GM21619 (cell line): ENCODE data around the gene INO80.

ENCODE experiments used
- ATAC-seq: cut with Tn5 transposase; IDR thresholded peaks from one replicate; pipeline ENCODE4 v1.9.1; 2021; ENCODE audit not compliant: unreplicated experiment

INO80 gene

DNA sequence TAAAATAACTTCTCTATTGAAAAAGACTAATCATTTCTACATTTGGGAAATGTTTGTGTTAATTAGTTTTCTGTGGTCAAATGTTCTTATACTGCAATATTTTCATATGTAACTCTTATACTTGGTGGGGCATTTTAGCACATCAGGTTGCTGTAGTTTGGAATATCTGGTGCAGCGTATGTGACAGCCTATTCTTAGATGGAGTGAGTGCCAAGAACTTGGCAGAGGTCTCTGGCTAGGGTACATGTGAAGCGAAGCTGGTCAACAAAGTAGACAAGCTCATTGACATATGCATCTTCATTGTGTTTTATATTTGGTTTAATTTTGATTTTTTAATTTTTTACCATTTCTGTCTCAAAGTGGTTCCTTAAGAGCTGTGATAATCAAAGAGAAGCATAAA lies 109.6 kb downstream of the INO80 start:
- no peak for ATAC-seq

DNA sequence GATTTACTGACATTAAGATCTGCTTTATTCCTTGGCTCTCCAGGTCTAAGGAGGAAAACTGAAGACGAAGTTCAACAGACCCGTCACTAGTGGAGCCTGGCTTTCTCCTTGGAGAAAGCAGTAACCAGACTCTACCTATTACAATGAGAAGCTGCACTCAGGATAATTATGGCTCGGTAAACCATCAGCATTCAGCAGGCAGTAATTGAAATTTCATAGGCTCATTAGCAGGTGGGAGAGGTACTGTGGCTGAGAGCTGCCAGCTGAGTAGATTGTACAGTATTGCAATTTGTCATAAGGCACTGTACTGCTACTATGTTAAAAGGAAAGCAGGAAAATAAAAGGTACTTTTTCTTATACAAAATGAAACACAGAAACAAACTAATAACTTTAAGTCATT lies 111.6 kb downstream of the INO80 start:
- no peak for ATAC-seq

DNA sequence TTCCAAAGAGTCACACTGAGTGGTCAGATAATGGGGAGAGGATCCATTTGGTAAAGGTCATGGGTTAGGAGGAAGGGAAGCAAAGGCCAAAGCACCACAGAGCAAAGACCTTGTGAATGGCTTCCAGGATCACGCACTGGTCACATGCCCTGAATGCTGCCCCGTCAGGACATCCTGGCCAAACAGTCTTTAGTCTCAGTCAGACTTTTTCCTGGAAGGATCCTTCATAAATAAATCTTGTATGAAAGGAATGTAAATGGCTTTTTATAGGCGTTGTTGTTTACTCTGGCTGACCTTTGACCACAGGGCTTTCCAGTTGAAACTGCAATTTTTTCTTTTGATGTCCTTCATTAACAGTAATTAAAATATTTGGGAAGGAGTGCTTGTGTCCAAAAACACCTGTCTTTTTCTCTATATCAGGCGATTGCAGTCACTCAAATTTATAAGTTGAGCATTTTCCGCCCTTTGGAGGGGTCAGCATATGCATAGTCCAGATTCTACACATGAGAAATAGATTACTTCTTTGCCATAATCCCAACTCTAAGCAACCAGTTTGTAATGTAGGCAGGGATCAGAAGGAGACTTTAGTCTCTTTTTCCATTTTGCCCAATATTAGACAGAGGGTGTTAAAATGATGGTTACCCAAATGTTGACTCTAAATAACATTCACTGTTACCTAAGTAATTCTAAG lies 114.4 kb downstream of the INO80 start:
- no peak for ATAC-seq

DNA sequence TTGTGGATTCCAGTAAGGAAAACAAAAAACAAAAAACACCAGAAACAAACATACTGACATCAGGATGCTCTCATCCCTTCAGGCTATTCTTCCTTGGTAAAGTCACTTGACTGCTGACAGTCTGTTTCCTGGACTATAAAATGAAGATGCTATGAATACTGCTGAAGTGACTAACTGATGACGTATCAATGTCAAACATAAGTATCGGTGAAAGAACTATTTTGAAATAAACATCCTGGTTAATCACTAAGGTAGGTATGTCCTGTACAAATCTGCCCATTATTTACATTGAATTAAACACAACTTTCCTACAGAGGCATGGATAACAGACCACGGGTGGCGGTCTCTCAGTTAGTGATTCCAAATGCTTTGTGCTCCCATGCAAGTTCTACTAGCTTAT lies 116.9 kb downstream of the INO80 start:
- ATAC-seq = no peak

DNA sequence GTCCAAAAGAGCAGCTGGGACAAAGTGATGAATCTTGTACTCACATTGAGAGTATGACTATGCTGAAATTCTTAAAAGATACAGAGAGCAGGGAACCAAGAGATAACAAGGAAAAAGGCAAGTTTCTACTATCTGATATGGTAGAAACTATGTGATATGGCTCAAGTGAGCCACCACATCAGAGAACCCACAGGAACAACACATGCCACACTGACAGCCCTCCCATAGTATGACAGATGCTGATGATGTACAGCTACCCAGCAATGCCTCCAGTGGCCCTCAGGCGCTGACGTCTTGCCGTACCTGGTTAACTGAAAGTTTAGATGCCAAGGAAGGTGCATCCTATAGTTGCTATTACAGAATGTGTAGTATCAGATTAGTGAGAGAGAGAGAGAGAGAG lies 120.4 kb downstream of the INO80 start:
- no peak for ATAC-seq

DNA sequence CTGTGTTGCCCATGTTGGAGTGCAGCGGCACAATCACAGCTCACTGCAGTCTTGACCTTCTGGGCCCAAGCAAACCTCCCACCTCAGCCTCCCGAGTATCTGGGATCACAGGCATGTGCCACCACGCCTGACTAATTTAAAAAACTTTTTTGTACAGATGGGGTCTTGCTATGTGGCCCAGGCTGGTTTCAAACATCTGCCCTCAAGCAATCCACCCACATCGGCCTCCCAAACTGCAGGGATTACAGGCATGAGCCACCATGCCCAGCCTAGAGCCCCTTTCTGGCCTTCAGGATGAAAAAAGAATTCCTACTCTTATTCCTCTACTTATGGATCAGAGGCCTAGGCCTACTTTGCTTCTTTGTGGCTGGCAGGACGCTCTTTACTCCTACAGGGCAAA lies 123.3 kb downstream of the INO80 start:
- no peak for ATAC-seq

DNA sequence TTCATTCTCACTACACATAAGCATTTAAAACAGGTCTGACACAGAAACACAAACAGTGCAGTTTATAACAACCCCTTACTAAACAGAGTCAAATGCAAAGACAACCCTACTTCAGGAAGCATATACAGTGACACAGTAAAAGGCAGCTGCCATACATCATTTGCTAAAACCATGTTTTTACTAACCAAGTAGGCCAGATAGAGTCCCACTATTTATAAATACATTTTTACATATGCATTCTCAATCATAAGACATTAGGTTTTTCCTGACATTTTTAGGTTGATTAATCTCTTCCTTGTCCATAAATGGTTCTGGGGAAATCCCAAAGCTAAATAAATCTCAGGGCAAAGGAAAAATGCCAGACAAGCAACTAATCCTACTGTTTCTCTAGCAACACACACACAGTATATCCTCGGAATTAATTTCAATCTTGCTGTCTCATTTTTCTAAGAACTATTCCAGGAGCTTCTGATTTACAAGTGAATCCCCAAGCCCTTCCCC lies 123.8 kb downstream of the INO80 start:
- no peak for ATAC-seq

DNA sequence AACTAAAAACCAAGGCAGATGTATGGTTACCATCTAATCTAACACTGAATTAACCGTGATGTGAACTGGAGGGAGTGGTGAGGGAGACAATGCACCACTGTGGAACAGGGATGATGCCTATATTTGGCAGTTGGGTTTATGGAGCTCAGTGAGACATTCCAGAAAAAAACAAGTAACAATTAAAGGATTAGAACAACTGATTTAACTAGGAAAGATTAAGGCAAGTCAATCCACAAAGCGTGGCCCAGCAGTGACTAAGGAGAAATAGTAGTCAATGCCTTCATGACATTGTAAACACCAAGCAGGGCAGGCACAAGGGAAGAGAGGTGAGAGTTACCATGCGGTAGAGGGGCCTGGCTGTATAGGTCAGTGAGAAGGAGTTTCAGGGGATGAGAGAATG lies 124.7 kb downstream of the INO80 start:
- ATAC-seq = no peak

DNA sequence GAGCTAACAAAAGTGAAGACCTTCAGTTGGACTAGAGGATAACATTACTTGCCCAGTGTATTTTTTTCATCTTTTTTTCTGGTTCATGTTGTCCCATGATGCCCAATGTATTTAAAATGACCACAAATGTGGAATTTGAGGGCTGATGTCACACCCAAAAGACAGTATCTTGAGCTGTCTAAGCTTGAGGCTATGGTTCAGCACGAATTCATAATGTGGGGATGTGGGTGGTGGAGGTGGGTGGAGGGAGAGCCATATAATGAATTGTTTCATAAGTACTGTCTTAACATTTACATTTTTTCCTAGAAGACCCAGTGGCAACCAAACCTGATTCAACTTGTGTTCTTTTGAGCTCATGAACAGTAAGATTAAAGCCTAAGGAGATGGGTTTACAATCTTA lies 125.3 kb downstream of the INO80 start:
- no peak for ATAC-seq

DNA sequence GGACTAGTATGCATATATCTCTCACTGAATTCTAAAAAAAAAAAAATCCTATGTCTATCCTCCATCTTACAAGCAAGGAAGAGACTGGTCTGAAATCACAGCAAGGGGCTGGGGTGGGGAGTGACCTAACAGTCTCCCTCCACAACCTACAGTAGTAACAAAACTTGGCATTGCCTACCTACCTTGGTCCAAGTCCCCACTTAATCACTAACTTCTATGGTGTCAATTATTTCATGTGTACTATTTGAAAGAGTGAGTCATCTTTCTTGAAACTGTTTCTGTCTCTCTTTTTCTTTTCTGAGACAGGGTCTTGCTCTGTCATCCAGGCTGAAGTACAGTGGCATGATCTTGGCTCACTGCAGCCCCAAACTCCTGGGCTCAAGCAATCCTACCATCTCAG lies 126.0 kb downstream of the INO80 start:
- no peak for ATAC-seq

DNA sequence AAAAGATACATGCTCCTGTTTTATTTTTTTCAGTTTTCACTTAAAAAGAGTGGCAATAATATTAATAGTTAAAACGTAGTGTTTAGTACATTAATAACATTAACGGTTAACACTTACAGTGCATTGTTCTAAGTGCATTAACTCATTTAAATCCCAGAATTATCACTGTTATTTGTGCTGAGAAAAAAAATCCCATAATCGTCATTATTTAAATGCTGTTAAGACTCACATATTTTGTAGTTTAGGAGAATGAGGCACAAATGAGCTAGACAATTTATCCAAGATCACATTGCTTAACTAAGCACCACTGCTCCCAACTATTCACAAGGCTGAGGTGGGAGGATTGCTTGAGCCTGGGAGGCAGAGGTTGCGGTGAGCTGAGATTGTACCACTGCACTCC lies 127.9 kb downstream of the INO80 start:
- no peak for ATAC-seq

DNA sequence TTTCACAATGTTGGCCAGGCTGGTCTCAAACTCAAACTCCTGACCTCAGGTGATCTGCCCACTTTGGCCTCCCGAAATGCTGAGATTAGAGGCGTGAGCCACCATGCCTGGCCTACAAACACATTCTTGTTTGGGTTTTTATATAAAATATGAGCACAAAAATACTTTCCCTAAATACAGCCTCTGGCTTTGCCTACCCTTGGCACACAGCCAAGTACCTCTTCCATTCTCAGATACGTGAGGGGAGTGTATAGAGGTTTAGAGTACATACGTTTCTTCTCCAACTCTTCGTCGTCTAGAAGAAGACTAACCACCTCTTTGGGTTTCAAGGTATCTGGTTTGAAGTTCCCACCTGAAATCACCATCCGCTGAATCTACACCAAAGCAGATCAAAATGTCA lies 129.3 kb downstream of the INO80 start:
- no peak for ATAC-seq

DNA sequence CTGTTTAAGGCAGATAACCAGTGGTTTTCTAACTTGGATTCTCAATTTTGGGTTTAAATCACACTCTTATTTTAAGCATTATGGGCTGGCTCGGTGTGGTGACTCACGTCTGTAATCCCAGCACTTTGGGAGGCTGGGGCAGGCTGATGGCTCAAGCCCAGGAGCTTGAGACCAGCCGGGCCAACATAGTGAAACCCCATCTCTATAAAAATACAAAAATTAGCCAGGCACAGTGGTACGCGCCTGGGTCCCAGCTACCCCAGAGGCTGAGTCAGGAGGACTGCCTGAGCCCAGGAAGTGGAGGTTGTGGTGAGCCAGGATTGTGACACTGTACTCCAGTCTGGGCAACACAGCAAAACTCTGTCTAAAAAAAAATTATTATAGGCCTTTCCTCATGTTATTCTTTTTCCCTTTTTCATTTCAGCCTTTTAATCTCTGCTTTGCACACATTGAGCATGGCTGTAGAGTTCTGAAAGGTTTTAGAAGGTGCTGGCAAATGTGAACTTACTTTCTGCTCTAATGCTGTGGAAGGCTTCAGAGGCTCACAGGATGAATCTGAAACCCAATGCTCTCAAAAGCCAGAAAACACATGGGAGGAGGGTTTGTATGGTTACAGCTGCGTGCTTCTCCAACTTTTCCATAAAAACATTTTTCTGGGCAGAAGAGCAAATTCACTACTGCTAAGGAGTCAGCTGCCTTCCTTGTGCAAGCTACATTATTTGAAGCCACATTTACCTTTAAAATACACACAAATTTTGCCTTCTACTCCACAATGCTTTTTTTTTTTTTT lies 130.3 kb downstream of the INO80 start:
- no peak for ATAC-seq

DNA sequence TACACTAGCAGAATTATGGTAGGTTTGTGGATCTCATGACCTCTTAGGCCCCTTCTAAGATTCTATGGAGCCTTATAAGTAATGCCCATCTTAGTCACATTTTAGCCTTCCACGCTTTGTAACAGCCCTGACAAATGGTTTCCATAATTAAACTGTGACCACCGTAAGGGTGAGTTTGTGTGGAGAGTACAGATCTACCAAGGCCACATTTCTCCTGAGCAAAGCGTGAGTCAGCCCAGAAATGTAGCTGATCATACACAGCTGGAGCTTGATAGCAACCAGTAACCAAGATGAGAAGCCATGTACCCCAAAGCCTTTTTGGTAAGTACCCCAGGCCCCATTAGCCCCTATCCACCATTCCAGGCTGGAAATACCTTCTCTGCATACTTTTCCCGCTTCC lies 131.1 kb downstream of the INO80 start:
- no peak for ATAC-seq

DNA sequence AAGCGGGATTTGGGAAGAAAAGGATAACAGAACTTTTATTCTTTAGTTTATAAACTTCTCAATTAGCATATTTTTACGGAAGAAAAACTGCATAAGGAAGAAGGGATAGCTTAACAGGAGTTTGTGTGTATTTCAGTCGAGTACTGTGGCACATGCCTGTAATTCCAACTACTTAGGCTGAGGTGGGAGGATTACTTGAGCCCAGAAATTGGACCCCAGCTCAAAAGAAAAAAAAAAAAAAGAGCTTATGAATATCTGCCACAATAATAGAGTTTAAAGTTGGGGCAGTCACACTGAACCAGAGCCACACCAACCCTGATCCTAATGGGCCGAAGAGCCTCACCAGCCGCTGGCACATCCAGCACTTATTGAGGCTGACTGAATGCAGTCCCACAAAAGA lies 131.7 kb downstream of the INO80 start:
- ATAC-seq = no peak

DNA sequence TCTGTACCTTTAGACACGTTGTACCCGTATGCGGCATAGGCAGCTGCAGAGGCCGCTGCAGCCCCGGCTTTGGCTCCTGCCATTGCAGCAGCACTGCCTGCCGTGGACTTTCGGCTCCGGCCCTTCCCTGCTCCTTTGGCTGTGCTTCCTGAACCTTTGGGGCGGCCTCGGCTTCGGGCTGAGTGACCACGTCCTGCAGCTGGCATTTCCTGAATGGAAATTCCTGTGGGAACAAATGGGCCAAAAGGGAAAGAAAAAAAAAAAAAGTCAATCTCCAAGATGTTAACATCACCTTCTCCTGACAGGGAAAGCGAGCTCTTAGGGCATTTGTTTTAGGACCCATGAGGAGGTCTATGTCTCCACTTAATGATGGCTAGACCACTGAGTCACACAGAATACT lies 133.2 kb downstream of the INO80 start:
- ATAC-seq = no peak

DNA sequence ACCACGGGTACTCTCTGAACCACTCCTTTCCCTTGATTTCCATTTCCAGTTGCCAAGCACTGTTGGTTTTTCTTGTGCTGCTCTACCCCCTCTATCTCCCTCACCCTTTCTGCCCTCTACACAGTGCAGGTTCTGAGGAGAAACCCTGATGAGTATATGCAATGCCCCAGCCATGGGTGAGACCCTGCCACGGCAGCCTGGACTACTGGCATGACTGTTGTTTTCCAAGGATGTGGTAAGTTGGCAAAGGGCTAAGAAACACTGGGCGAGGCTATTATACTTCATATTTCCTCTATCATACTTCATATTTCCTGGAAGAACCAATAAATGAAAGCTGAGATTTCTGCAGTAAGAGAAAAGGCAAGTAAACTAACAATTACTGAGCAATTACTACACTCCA lies 134.9 kb downstream of the INO80 start:
- ATAC-seq = no peak

DNA sequence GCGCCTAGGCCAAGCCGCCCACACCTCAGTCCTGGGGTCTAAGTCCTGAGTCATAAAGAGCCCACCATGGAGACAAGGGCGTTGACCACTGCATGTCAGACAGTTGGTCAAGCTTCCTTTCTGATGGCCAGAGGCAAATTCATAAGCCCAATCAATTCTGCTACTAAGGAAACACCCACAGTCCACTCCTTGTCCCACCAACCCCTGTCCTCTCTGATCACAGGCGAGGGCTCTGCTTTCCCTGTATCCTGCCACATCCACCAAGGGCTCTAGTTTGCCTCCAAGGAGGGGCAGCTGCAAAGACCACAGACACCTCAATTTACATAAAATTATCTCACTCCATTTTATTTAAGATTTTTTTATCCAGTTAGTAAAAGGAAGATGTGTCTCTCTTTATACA lies 137.5 kb downstream of the INO80 start:
- no peak for ATAC-seq

DNA sequence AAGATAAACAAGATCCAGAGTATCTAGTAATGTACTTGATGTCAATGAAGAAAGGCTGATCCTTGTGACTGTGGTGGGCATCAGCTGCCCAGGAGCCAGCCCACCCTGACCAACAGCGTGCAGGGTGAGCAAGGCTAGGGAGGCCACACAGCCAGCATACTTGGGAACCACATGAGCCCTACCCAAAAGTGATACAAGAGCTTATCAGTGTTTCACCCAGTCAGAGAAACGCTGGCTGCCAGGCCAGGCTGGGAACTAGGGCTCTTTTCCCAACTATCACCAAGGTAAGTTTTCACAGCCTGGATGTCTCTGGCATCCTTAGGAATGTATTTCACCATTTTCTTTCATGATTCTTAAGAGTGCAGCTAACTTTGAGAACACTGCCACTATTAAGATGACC lies 137.9 kb downstream of the INO80 start:
- no peak for ATAC-seq

DNA sequence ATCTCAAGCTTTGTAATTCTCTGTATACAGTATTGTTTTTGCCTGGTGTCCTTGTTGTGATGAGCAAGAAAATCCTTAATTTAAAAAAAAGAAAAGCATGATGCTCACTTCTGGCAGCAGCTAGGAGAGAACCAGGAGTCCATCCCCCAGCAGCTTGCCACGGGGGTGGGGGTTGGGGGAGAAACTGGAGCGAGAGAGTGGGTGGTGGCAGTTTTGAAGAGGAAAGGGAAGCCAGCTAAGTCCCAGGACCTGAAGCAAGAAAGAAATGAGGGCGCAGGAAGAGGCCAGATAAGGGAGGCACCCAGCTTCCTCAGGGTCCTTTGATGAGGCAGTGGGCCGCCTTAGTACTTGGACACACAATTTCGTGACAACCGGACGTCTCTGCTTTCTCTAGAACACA lies 139.3 kb downstream of the INO80 start:
- ATAC-seq = no peak

DNA sequence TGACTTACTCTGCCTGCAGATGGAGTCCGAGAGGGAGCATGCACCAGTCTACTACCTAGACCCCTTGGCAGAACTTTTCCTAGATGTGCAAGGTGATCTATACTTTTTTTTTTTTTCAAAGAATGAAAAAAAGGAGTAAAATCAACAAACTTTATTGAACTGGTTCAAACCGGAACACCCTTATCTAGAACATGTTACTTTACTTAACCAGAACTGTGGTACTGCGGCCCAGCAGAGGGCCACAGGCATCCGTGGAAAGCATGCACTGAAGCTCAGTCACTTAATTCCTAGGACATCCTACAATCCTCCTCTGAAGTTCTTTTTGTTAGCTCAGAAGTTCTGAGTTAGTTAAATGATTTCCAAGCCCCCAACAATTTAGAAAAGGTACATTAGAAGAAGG lies 141.2 kb downstream of the INO80 start:
- ATAC-seq = no peak

DNA sequence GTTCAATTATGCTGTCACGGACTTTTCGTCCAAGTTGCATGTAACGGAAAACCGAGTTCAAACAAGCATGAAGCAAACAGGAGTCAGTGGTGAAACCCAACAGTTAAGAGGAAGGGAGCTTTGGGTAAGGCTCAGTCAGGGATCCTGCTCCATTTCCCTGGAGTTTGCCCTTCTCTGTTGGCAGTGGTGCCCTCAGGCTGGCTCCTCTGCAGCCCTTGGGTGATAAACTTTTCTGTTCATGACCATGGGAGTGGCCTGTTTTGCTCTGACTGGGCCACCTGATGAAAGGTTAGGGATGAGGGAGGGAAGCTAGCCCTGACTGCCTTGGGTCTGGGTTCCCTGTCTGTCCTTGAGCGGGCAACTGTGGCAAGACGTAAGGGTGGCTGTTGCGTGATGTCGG lies 146.7 kb downstream of the INO80 start:
- ATAC-seq = no peak
